CD14-positive monocyte (primary cell): ENCODE data around the gene CYB5A. TPM values are rescaled to one million over a fixed set of nuclear protein-coding genes. Genes with fewer than 3 reads are reported as not detected.

Experiments used
- DNase-seq, 3 donors: peaks; one replicate each; pipeline ENCODE4 v3.0.0-alpha.2; 2011 to 2022
- H2AFZ ChIP-seq: 2 replicates; pipeline ENCODE4 v1.6.0; 2012; ENCODE audit warnings: mild to moderate bottlenecking, low read depth, low read length, inconsistent platforms; ENCODE audit not compliant: insufficient read depth, poor library complexity, severe bottlenecking
- H3K27ac ChIP-seq, 2 donors: 1 replicate in 1 of 2; 2 replicates in 1 of 2; pipeline ENCODE4 v1.5.1; 2012 to 2013; ENCODE audit warnings: low read length in 2 of 2, control low read depth in 1 of 2, inconsistent platforms in 1 of 2, low read depth in 1 of 2, mild to moderate bottlenecking in 1 of 2
- H3K27me3 ChIP-seq, 2 donors: one replicate each; pipeline versions ENCODE4 v1.6.0 to v1.6.1; 2011 to 2013; ENCODE audit warnings: low read length in 2 of 2; ENCODE audit not compliant: control insufficient read depth in 2 of 2, insufficient read depth in 2 of 2
- H3K36me3 ChIP-seq, 2 donors: replicated peaks in 1 of 2; 1 replicate in 1 of 2; 2 replicates in 1 of 2; pipeline versions ENCODE4 v1.5.1 to v1.6.1; 2012 to 2013; ENCODE audit warnings: low read length in 2 of 2, control low read depth in 1 of 2, inconsistent platforms in 1 of 2, mild to moderate bottlenecking in 1 of 2; ENCODE audit not compliant: insufficient read depth in 2 of 2, control insufficient read depth in 1 of 2
- H3K4me1 ChIP-seq, 2 donors: 1 replicate in 1 of 2; 2 replicates in 1 of 2; pipeline versions ENCODE4 v1.5.1 to v1.6.1; 2012 to 2013; ENCODE audit warnings: low read length in 2 of 2, control low read depth in 1 of 2, inconsistent platforms in 1 of 2, mild to moderate bottlenecking in 1 of 2, moderate library complexity in 1 of 2; ENCODE audit not compliant: insufficient read depth in 2 of 2, control insufficient read depth in 1 of 2
- H3K4me2 ChIP-seq: replicated peaks from 2 replicates; pipeline ENCODE3; 2012; ENCODE audit warnings: low read length, moderate library complexity, mild to moderate bottlenecking; ENCODE audit not compliant: poor library complexity, severe bottlenecking; ENCODE audit errors: extremely low read depth
- H3K4me3 ChIP-seq, 3 experiments: fragments of 200-600 bp in 1 of 3; sonication (generic) in 1 of 3; replicated peaks in 1 of 3; 1 replicate in 2 of 3; 2 replicates in 1 of 3; pipeline ENCODE4 v1.5.1; 2011 to 2013; ENCODE audit warnings: low read length in 3 of 3, mild to moderate bottlenecking in 3 of 3, control low read depth in 2 of 3, low read depth in 2 of 3, inconsistent platforms in 1 of 3, moderate library complexity in 1 of 3
- H3K79me2 ChIP-seq: 2 replicates; pipeline ENCODE4 v1.6.0; 2012; ENCODE audit warnings: mild to moderate bottlenecking, control low read depth, inconsistent platforms, low read length, moderate library complexity; ENCODE audit not compliant: insufficient read depth
- H3K9ac ChIP-seq: 2 replicates; pipeline ENCODE4 v1.6.0; 2017; ENCODE audit warnings: low read length, mild to moderate bottlenecking; ENCODE audit not compliant: insufficient read depth, poor library complexity, severe bottlenecking
- H3K9me3 ChIP-seq, 2 donors: replicated peaks in 1 of 2; 1 replicate in 1 of 2; 2 replicates in 1 of 2; pipeline versions ENCODE4 v1.5.1 to v1.6.1; 2012 to 2013; ENCODE audit warnings: low read length in 2 of 2, control low read depth in 1 of 2; ENCODE audit not compliant: control insufficient read depth in 1 of 2, insufficient read depth in 1 of 2
- H4K20me1 ChIP-seq: 2 replicates; pipeline ENCODE4 v1.6.0; 2012; ENCODE audit warnings: mild to moderate bottlenecking, low read length, control low read depth, moderate library complexity; ENCODE audit not compliant: insufficient read depth
- H3K27ac Mint-ChIP-seq, 7 donors: one replicate each; pipeline ENCODE4 v1.8.0; 2020; ENCODE audit warnings: mild to moderate bottlenecking in 7 of 7, mixed read lengths in 7 of 7, moderate library complexity in 6 of 7, inconsistent platforms in 2 of 7
- H3K27me3 Mint-ChIP-seq, 3 donors: one replicate each; pipeline ENCODE4 v1.8.0; 2021 to 2022; ENCODE audit warnings: low read depth in 3 of 3, mild to moderate bottlenecking in 3 of 3, mixed read lengths in 3 of 3, moderate library complexity in 3 of 3, inconsistent platforms in 1 of 3
- H3K36me3 Mint-ChIP-seq, 2 donors: one replicate each; pipeline ENCODE4 v1.8.0; 2020; ENCODE audit warnings: mixed read lengths in 2 of 2, inconsistent platforms in 1 of 2, mild to moderate bottlenecking in 1 of 2
- H3K4me1 Mint-ChIP-seq: one replicate; pipeline ENCODE4 v1.8.0; 2020; ENCODE audit warnings: mild to moderate bottlenecking, mixed read lengths
- H3K4me3 Mint-ChIP-seq, 2 donors: one replicate each; pipeline ENCODE4 v1.8.0; 2020; ENCODE audit warnings: mild to moderate bottlenecking in 2 of 2, mixed read lengths in 2 of 2, moderate library complexity in 1 of 2
- H3K9me3 Mint-ChIP-seq, 7 donors: one replicate each; pipeline ENCODE4 v1.8.0; 2020 to 2022; ENCODE audit warnings: mixed read lengths in 7 of 7, mild to moderate bottlenecking in 6 of 7, moderate library complexity in 6 of 7, inconsistent platforms in 2 of 7
- WGBS: methylation state at CpG from one replicate; pipeline ENCODE4 v1.1.5; 2013; ENCODE audit warnings: missing lambda C conversion rate; ENCODE audit not compliant: insufficient coverage; 5-methylcytosine and 5-hydroxymethylcytosine counted together
- intact Hi-C, 2 donors: fragments of 100-400 bp; cut with micrococcal nuclease; formaldehyde crosslinking; loops; one replicate each; pipeline versions ENCODE4 v1.15.0 to v1.15.1; 2023
- polyA plus RNA-seq, 3 donors: library from polyadenylated mRNA; depleted of rRNA in 1 of 3; unstranded in 2 of 3; stranded (reverse) in 1 of 3; fragments of 300-500 nt in 2 of 3; fragments of >200 nt in 1 of 3; fragmentation: Illumina TruSeq in 2 of 3; gene quantifications; 1 replicate in 2 of 3; 2 replicates in 1 of 3; pipeline ENCODE4 v1.2.3, GENCODE V29; 2012 to 2021
- TF ChIP-seq, protein P1 (sequence below): fragments of 200-600 bp; IDR thresholded peaks from one replicate; pipeline ENCODE4 v1.8.0; 2022; ENCODE audit warnings: antibody characterized with exemption, mild to moderate bottlenecking

The CYB5A gene
- polyA plus RNA-seq, 3 donors: 19.0 to 27.6 (median 22.4) TPM

DNA sequence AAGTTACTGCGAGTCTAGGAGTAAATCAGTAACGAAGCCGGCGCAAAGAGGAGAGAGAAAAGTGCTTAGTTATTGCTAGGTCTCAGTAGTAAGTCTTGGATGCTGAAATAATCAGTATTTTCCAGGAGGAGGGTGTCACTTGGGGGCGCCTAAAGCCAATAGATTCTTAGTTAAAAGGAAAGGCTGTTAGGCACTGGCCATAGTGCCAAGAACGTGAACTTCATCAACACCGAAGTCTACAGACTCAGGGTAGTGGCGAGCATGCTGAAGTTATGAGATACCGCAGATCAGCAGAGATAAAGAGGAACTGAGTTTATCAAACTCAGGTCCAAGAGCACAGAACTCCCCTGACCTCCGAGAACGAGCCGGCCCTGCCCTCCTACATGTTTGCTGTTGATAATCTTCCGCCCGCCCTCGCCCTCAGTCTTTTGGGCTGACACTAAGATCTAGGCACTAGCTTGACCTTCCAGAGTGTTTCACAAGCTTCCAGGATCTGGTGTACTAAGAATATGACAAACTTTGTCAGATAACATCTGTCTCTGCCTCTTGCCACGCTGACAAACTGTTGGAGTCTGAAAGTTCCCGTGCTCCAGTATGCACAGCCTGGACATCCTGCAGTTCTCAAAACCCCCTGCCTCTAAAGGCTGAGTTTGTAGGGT is 49.2 kb downstream of the CYB5A start:
- Histone ChIP-seq H3K27me3 (no peaks in the 10 kb centered on the region), H2AFZ (no peak overlapping the region), H3K4me1 (no peaks in the 10 kb centered on the region), H3K36me3 (no peaks in the 10 kb centered on the region), H3K9ac (no peak overlapping the region), H3K4me3 (no peak overlapping the region), H4K20me1 (no peaks in the 10 kb centered on the region), H3K4me2 (no peak overlapping the region), H3K27ac (no peak overlapping the region), H3K79me2 (no peaks in the 10 kb centered on the region), H3K9me3 (no peaks in the 10 kb centered on the region)
- H3K36me3 Mint-ChIP-seq: no peaks in the 10 kb centered on the region
- no peak overlapping the region for H3K4me3 Mint-ChIP-seq
- DNase-seq: no peak
- TF ChIP-seq, protein P1, sequence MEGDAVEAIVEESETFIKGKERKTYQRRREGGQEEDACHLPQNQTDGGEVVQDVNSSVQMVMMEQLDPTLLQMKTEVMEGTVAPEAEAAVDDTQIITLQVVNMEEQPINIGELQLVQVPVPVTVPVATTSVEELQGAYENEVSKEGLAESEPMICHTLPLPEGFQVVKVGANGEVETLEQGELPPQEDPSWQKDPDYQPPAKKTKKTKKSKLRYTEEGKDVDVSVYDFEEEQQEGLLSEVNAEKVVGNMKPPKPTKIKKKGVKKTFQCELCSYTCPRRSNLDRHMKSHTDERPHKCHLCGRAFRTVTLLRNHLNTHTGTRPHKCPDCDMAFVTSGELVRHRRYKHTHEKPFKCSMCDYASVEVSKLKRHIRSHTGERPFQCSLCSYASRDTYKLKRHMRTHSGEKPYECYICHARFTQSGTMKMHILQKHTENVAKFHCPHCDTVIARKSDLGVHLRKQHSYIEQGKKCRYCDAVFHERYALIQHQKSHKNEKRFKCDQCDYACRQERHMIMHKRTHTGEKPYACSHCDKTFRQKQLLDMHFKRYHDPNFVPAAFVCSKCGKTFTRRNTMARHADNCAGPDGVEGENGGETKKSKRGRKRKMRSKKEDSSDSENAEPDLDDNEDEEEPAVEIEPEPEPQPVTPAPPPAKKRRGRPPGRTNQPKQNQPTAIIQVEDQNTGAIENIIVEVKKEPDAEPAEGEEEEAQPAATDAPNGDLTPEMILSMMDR: no peak
- H3K27ac Mint-ChIP-seq: no peak overlapping the region
- no peaks in the 10 kb centered on the region for H3K9me3 Mint-ChIP-seq
- 94% methylated on average over 15 of the region's 17 CpGs for WGBS
- H3K4me1 Mint-ChIP-seq: peaks cover 5% of the 10 kb centered on the region
- H3K27me3 Mint-ChIP-seq: peaks cover 2 to 7% (median 5%) of the 10 kb centered on the region in 3 donors
- intact Hi-C loops: loop anchor here in 1 of 2 donors (10.0 kb wide), 2 partner anchors 252 to 352 kb away; partner anchors contain the start of genes CNDP2 and ZNF407

DNA sequence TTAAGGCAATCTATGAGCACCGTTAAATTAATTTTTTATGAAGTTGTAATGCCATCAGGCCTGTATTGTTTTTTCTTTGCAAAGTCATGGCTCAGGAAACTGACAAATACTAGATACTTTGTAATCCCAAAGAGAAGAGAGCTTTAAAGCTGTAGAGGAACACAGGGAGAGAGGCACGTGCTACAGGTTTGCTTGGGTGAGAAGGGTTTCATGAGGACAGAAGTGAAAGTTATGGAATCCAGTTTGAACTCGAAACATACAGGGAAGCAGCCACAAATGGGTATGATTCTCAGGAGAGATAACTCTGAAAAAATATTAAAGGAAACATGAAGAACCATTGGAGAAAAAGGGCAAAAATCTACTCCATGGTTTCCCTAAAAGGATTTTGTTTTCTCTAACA is 49.8 kb downstream of the CYB5A start:
- H2AFZ ChIP-seq: no peak overlapping the region
- H3K9ac ChIP-seq: no peak overlapping the region

More for the DNA sequence above, 49.8 kb downstream of the CYB5A start:
- Histone ChIP-seq H4K20me1 (no peaks in the 10 kb centered on the region), H3K27ac (no peak overlapping the region), H3K4me2 (no peak overlapping the region), H3K4me3 (no peak overlapping the region), H3K9me3 (no peaks in the 10 kb centered on the region), H3K36me3 (no peaks in the 10 kb centered on the region), H3K79me2 (no peaks in the 10 kb centered on the region), H3K4me1 (no peaks in the 10 kb centered on the region), H3K27me3 (no peaks in the 10 kb centered on the region)
- Mint-ChIP-seq H3K36me3 (no peaks in the 10 kb centered on the region), H3K9me3 (no peaks in the 10 kb centered on the region), H3K27me3 (peaks cover 2 to 7% (median 5%) of the 10 kb centered on the region in 3 donors), H3K4me3 (no peak overlapping the region), H3K4me1 (peaks cover 5% of the 10 kb centered on the region), H3K27ac (no peak overlapping the region)
- WGBS: 66% methylated on average over 3 of the region's 3 CpGs
- DNase-seq: no peak
- intact Hi-C loops: loop anchor here in 1 of 2 donors (10.0 kb wide), 2 partner anchors 253 to 353 kb away; partner anchors contain the start of genes CNDP2 and ZNF407
- TF ChIP-seq, protein P1: no peak
